ENCODE results near the gene LNX1. TPM values are rescaled to one million over a fixed set of nuclear protein-coding genes. Genes with fewer than 3 reads are reported as not detected.

The LNX1 gene
- total and polyA plus RNA-seq, 2 of the 8 experiments (the other 6 are each of a cell fraction or from before 2014, with no cell fraction given) = 2.7 to 3.8 TPM

- H3K23me2 ChIP-seq (ENCODE audit: low read depth, low read length) = no peaks in the 10 kb centered on the region
- H3K4me1 ChIP-seq (replicated peaks in 1 of 4; ENCODE audit: control insufficient read depth in 3 of 4, insufficient read depth in 4 of 4, low read length in 3 of 4) = no peaks in the 10 kb centered on the region
- no peak overlapping the region for H3K4ac ChIP-seq (replicated peaks; ENCODE audit: insufficient read length, low read depth, low read length)
- no peak overlapping the region for H3K27ac ChIP-seq (ENCODE audit: low read depth, low read length)
- no peak for FAIRE-seq
- no peak overlapping the region for H3K14ac ChIP-seq (ENCODE audit: insufficient read length)
- no peak overlapping the region for H2BK15ac ChIP-seq (ENCODE audit: low read length)
- no peak overlapping the region for H4K91ac ChIP-seq (replicated peaks; ENCODE audit: insufficient read length, low read length)
- H2BK12ac ChIP-seq (ENCODE audit: low read depth, low read length) = no peak overlapping the region
- H3K27me3 ChIP-seq (replicated peaks in 1 of 4; ENCODE audit: control insufficient read depth in 3 of 4, extremely low read depth in 1 of 4, insufficient read depth in 3 of 4, low read length in 3 of 4) = no peaks in the 10 kb centered on the region
- H3K18ac ChIP-seq (ENCODE audit: extremely low read depth, low read length) = no peak overlapping the region
- no peak overlapping the region for H3K56ac ChIP-seq (replicated peaks; ENCODE audit: insufficient read length, low read depth, low read length)
- WGBS, 2 experiments (ENCODE audit: extremely low coverage in 1 of 2, insufficient coverage in 1 of 2, insufficient read length in 1 of 2, insufficient replicate concordance in 2 of 2, low coverage in 1 of 2, low lambda C conversion rate in 2 of 2, missing lambda C conversion rate in 1 of 2) = 84% methylated on average over 2 of the region's 2 CpGs; no CpG with 5 or more reads in 1 of the 2 experiments
- no peaks in the 10 kb centered on the region for H3K9me3 ChIP-seq (ENCODE audit: insufficient read depth in 2 of 2, low read depth in 1 of 2, low read length in 1 of 2)
- peaks cover 0 to 6% of the 10 kb centered on the region in 2 experiments for H4K20me1 ChIP-seq (replicated peaks in 1 of 2; ENCODE audit: control insufficient read depth in 1 of 2, insufficient read depth in 2 of 2, low read length in 2 of 2)
- no peak for DNase-seq (ENCODE audit: low read depth in 1 of 2, low spot score in 2 of 2)
- TF ChIP-seq BRCA1 (IDR thresholded peaks at IDR 0.05; ENCODE audit: low read depth, low read length) (no peak), KDM1A (IDR thresholded peaks at IDR 0.05; ENCODE audit: borderline replicate concordance, low read length) (no peak), MAFK (IDR thresholded peaks at IDR 0.05; ENCODE audit: low read depth, low read length) (no peak), EZH2 (IDR thresholded peaks at IDR 0.05; ENCODE audit: low read depth, low read length, severe bottlenecking) (no peak), NRF1 (IDR thresholded peaks at IDR 0.05; ENCODE audit: low read depth, low read length) (no peak), RNF2 (IDR thresholded peaks at IDR 0.05; ENCODE audit: borderline replicate concordance, low read depth, low read length, missing control alignments, poor library complexity, severe bottlenecking) (no peak), ASH2L (IDR thresholded peaks at IDR 0.05; ENCODE audit: low read length) (no peak)
- no peaks in the 10 kb centered on the region for H3K79me1 ChIP-seq (ENCODE audit: low read depth, low read length)
- H4K5ac ChIP-seq (ENCODE audit: insufficient read length, low read depth, low read length) = no peak overlapping the region
- H3K9ac ChIP-seq (replicated peaks in 1 of 4; ENCODE audit: extremely low read depth in 1 of 4, low read depth in 3 of 4, low read length in 3 of 4) = no peak overlapping the region
- POLR2A ChIA-PET (ENCODE audit: partially characterized antibody) = no interaction called here
- no peak overlapping the region for H2AFZ ChIP-seq (ENCODE audit: low read length)
- H3K79me2 ChIP-seq (ENCODE audit: control insufficient read depth in 1 of 2, insufficient read depth in 2 of 2, low read length in 2 of 2) = peaks cover 0 to 3% of the 10 kb centered on the region in 2 experiments; a peak in 1 of 4 replicates
- no peak overlapping the region for H3K23ac ChIP-seq (ENCODE audit: insufficient read length)
- CTCF ChIA-PET (ENCODE audit: partially characterized antibody) = interaction anchor here (1.0 kb wide), 1 partner anchor 789 kb away, joined by 3 read pairs; no protein-coding TSS in a partner anchor
- no peak overlapping the region for H2BK20ac ChIP-seq (ENCODE audit: low read length)
- no peak overlapping the region for H3K4me2 ChIP-seq (ENCODE audit: insufficient read depth in 1 of 2, low read depth in 2 of 2, low read length in 2 of 2)
- peaks cover 0 to 25% (median 3%) of the 10 kb centered on the region in 4 experiments; a peak in 2 of 8 replicates for H3K36me3 ChIP-seq (ENCODE audit: control insufficient read depth in 2 of 4, insufficient read depth in 4 of 4, low read length in 3 of 4)
- no peak overlapping the region for H2BK5ac ChIP-seq (ENCODE audit: low read depth, low read length)
- no peak overlapping the region for H4K8ac ChIP-seq (ENCODE audit: extremely low read depth, insufficient read depth, low read length)
- no peak overlapping the region for H3K4me3 ChIP-seq (ENCODE audit: extremely low read depth in 1 of 4, insufficient read depth in 2 of 4, low read depth in 3 of 4, low read length in 4 of 4)
- H2AK5ac ChIP-seq (ENCODE audit: low read depth, low read length) = no peak overlapping the region
- no peak overlapping the region for H2BK120ac ChIP-seq (replicated peaks; ENCODE audit: low read depth, low read length)
These were observed 146.3 kb downstream of the LNX1 start for GRCh38 chr4:53444954-53445353.

All from H1 (cell line).